Panc1 (cell line): ENCODE measurements around the gene TPGS1. TPM values are rescaled to one million over a fixed set of nuclear protein-coding genes. Genes with fewer than 3 reads are reported as not detected.
A peak's percentile ranks its signal among the peaks of the same experiment; 100 is the strongest.

Source experiments
- ATAC-seq: fragments of 200-7000 bp; cut with Tn5 transposase; 2 replicates; pipeline ENCODE4 v1.9.1; 2020; ENCODE audit warnings: mild to moderate bottlenecking, moderate library complexity
- BruUV-seq: library from RNA; stranded (reverse); fragments of 400-500 nt; replicated peaks from 2 replicates; lab custom pipeline; 2021; lab: Mats Ljungman, UMichigan
- CTCF ChIA-PET: fragments of 300-600 bp; sonication (Branson Sonifier 250); formaldehyde crosslinking; loops from one replicate; lab custom pipeline; 2022; ENCODE audit warnings: antibody characterized with exemption; lab: Charles Lee
- POLR2A ChIA-PET: fragments of 300-600 bp; sonication (Branson Sonifier 250); formaldehyde crosslinking; loops from one replicate; lab custom pipeline; 2022; ENCODE audit warnings: antibody characterized with exemption; lab: Charles Lee
- DNase-seq: peaks from one replicate; pipeline ENCODE4 v3.0.0-alpha.2; 2010; ENCODE audit warnings: low read depth, low spot score
- H3K27ac ChIP-seq: 2 replicates; pipeline ENCODE4 v1.5.1; 2011; ENCODE audit warnings: mild to moderate bottlenecking, low read length, inconsistent platforms
- H3K27me3 ChIP-seq: fragments of 200-500 bp; sonication (Bioruptor generic); 2 replicates; pipeline ENCODE4 v1.6.0; 2014; ENCODE audit warnings: low read length, inconsistent platforms; ENCODE audit not compliant: control insufficient read depth, insufficient read depth
- H3K36me3 ChIP-seq: fragments of 200-500 bp; sonication (Bioruptor generic); 2 replicates; pipeline ENCODE4 v1.5.1; 2014; ENCODE audit warnings: inconsistent platforms, mild to moderate bottlenecking, low read length, moderate library complexity; ENCODE audit not compliant: control insufficient read depth, insufficient read depth
- H3K4me1 ChIP-seq: 2 replicates; pipeline ENCODE4 v1.5.1; 2011; ENCODE audit warnings: inconsistent platforms, mild to moderate bottlenecking, low read length, moderate library complexity; ENCODE audit not compliant: control insufficient read depth, insufficient read depth
- H3K4me3 ChIP-seq, 2 experiments: 2 replicates each; pipeline ENCODE4 v1.5.1; 2011 to 2012; ENCODE audit warnings: low read depth in 2 of 2, low read length in 2 of 2, mild to moderate bottlenecking in 2 of 2, inconsistent platforms in 1 of 2, moderate library complexity in 1 of 2
- H3K9me3 ChIP-seq: fragments of 200-500 bp; sonication (Bioruptor generic); 2 replicates; pipeline ENCODE4 v1.5.1; 2014; ENCODE audit warnings: low read depth, mild to moderate bottlenecking, inconsistent platforms, low read length, moderate library complexity; ENCODE audit not compliant: control insufficient read depth, insufficient read depth
- CTCF ChIP-seq: fragments of 450-650 bp; IDR thresholded peaks from 2 replicates; pipeline ENCODE4 v1.5.1; 2017; ENCODE audit warnings: mild to moderate bottlenecking
- POLR2AphosphoS5 ChIP-seq: IDR thresholded peaks from 2 replicates; pipeline ENCODE4 v1.6.1; 2012; ENCODE audit warnings: mild to moderate bottlenecking, low read depth, low read length, moderate library complexity
- REST ChIP-seq, 2 experiments: IDR thresholded peaks; 2 replicates each; pipeline ENCODE4 v1.6.1; 2011 to 2012; ENCODE audit warnings: low read depth in 2 of 2, control low read depth in 1 of 2, low read length in 1 of 2, mild to moderate bottlenecking in 1 of 2, moderate library complexity in 1 of 2; ENCODE audit not compliant: insufficient read depth in 1 of 2
- SIN3A ChIP-seq: IDR thresholded peaks from 2 replicates; pipeline ENCODE4 v1.6.1; 2012; ENCODE audit warnings: low read depth, mild to moderate bottlenecking, low read length, moderate library complexity, borderline replicate concordance; ENCODE audit not compliant: insufficient read depth
- TCF7L2 ChIP-seq: IDR thresholded peaks from 2 replicates; pipeline ENCODE4 v1.6.1; 2011; ENCODE audit warnings: mild to moderate bottlenecking, low read depth, low read length, inconsistent platforms
- in situ Hi-C: cut with HindIII; loops from 2 replicates; pipeline ENCODE4 v1.10.0; 2016; ENCODE audit warnings: low sequenced_read_pairs, low pct_unique_long_range_greater_than_20kb
- intact Hi-C: fragments of 100-400 bp; cut with micrococcal nuclease; formaldehyde crosslinking; loops from one replicate; pipeline ENCODE4 v1.10.0; 2022; ENCODE audit not compliant: unreplicated experiment
- total RNA-seq: library from RNA; stranded (reverse); gene quantifications from one replicate; pipeline ENCODE4 v1.2.1, GENCODE V29; 2021; ENCODE audit not compliant: unreplicated experiment

TPGS1 gene
- total RNA-seq, 1 experiment from 2014 or later, result 17.6 TPM

- Histone ChIP-seq H3K27ac (no peak overlapping the region), H3K4me1 (peaks cover 16% of the 10 kb centered on the region), H3K27me3 (no peaks in the 10 kb centered on the region), H3K4me3 (no peak overlapping the region), H3K9me3 (no peaks in the 10 kb centered on the region), H3K36me3 (no peaks in the 10 kb centered on the region; the same call in 1 of the 2 replicates)
- intact Hi-C loops (no loop called here), in situ Hi-C loops (no loop called here)
- TF ChIP-seq SIN3A, result no peak
- no peak for TF ChIP-seq CTCF
- TF ChIP-seq POLR2AphosphoS5, result no peak
- no peak for TF ChIP-seq TCF7L2
- no peak for TF ChIP-seq REST (IDR thresholded peaks at IDR 0.05; ENCODE audit: insufficient read depth in 1 of 2, low read depth in 2 of 2, low read length in 1 of 2)
- POLR2A ChIA-PET, result no interaction called here
- no TSS peak for BruUV-seq
- CTCF ChIA-PET, result no interaction called here
- DNase-seq (no peak), ATAC-seq (no peak)
Observed at GRCh38 chr19:485077-485476, 22.2 kb upstream of the TPGS1 start.

- in situ Hi-C loops, result no loop called here
- CTCF ChIA-PET, result no interaction called here
- ATAC-seq (peak; percentile 24), DNase-seq (no peak)
- Histone ChIP-seq H3K27ac (peak overlapping the region; percentile 54), H3K4me3 (peak overlapping the region in 1 of 2 experiments; percentile 20; a peak in 1 of 4 replicates), H3K36me3 (no peaks in the 10 kb centered on the region; the same call in 1 of the 2 replicates), H3K9me3 (no peaks in the 10 kb centered on the region), H3K4me1 (peaks cover 20% of the 10 kb centered on the region), H3K27me3 (no peaks in the 10 kb centered on the region)
- no peak for TF ChIP-seq REST (IDR thresholded peaks at IDR 0.05; ENCODE audit: insufficient read depth in 1 of 2, low read depth in 2 of 2, low read length in 1 of 2)
- no peak for TF ChIP-seq SIN3A
- no peak for TF ChIP-seq CTCF
- TF ChIP-seq POLR2AphosphoS5, result no peak
- no peak for TF ChIP-seq TCF7L2
- POLR2A ChIA-PET, result no interaction called here
- intact Hi-C loops, result no loop called here
- no TSS peak for BruUV-seq
Observed at GRCh38 chr19:485583-486236, 21.6 kb upstream of the TPGS1 start.
